Kidney tubule cell (primary cell): ENCODE measurements around the gene BYSL.
A peak's percentile ranks its signal among the peaks of the same experiment; 100 is the strongest.
"Not testable (repeated sequence)": the region's sequence is repeated elsewhere in the genome, so short reads cannot be mapped to it uniquely, and the experiment has no call there.

Experiments
- DNase-seq: peaks from one replicate; pipeline ENCODE4 v3.0.0-alpha.2; 2018; ENCODE audit warnings: low spot score

The BYSL gene

DNA sequence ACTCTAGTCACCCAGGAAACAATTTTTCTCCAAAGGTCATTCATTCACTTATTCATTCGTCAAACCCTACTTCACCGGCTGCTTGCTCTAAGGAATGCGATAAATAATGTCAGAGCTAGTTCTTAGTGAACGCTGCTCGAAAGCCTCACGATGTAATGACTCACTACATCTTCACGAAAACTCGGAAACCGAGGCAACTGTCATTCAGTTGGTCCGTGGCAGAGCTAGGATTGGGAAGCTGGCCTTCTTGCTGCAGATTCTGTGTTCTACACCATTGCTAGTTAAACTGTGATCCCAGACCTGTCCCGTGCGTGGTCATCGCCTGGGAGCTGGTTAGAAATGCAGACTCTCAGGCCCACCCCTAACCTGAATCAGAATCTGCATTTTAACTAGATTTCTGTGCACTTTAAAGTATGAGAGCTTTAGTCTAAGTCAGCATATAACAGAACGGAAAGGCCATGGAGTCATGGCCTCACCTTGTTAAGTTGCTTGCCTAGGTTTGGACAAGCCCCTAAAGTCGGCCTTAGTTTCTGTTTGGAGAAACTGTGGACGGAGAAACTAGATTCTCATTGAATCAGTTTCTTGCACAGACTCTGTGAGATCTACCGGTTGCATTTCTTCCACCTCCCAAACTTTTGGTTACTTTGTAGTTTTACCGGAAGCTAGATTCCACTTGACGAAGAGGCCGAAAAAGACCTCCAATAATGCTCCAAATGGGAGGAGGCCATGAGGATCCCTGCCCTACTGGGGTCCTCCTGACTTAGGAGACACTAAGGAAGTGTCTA is 21.0 kb downstream of the BYSL start:
- peak; percentile 95 for DNase-seq

DNA sequence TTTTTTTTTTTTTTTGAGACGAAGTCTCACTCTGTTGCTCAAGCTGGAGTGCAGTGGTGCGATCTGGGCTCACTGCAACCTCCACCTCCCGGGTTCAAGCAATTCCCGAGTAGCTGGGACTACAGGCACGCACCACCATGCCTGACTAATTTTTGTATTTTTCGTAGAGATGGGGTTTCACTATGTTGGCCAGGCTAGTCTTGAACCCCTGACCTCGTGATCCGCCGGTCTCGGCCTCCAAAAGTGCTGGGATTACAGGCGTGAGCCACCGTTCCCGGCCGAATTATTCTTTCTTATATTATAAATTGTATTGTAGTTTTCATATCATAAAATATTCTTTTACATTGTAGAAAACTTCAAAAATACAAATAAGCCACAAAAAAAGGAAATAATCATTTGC is 21.6 kb downstream of the BYSL start:
- DNase-seq: not testable (repeated sequence)

DNA sequence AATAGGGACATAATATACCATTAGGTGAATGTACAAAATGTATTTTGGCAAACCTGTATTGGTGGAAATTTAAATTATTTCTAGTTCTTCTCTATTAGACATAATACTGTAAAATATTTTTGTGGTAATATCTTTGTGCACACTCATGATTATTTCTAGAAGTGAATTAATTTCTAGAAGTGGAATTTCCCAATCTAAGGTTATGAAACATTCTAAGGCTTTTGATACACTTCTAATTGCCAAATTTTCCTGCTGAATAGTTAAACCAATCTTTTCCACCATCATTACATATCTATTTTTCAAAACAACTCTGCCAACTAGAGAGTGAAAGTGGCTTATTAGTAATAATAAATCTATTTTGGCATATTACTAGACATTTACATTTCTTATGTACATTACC is 22.2 kb downstream of the BYSL start:
- no peak for DNase-seq

DNA sequence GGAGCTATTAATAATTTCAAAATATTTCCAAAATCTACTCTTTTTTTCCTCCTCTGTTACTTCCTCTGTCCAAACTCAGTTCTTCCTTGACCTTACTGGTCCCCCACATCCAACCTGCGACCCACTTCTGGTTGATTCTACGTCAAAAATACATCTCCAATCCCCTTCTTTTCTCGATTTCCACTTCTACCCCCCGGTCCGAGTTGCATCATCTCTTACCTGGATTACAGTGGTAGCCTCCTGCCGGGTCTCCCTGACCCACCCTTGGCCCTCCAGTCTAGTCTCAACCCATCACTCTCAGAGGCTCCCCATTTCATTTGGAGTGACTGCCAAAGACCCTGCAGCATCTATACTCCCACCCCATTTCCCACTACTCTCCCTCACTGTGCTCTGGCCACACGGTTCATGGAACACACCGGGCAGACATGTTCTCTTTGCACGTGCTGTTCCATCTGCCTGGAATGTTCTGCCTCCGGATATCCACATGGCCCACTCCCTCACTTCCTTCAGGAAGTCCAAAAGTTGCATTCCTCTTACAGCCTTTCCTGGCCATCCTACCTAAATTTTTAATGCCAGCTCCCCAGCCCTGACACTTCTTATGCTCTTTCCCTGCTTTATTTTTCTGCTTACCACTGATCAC is 26.4 kb downstream of the BYSL start:
- DNase-seq: no peak

DNA sequence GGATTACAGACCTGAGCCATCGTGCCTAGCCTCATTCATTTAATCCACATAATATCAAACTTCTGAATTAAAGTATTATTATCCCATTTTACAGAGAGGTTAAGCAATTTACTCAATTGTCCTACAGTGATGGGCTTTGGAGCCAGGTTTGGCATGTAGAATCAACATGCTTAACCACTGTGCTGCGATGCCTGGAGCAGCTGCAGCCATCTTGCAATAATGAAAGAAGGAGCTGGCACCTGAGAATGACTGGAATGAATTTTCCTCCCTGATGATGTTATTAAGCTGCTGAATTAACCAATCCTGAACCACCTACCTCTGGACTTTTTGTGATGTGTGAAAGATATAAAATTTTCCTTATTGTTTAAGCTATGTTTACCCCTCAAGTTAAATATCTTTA is 33.4 kb downstream of the BYSL start:
- DNase-seq: no peak

DNA sequence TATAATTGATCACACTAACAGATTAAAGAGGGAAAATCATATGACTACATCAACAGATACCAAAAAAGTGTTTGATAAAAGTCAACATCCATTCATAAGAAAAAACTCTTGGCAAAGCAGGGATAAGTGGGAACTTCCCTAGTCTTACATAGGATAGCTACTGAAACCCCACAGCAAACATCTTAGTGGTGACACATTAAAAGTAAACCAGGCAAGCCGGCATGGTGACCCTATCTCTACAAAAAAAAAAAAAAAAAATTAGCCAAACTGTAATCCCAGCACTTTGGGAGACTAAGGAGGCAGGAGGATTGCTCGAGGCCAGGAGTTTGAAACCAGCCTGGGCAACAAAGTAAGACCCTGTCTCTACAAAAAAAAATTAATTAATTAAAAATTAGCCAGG is 34.1 kb downstream of the BYSL start:
- no peak for DNase-seq

DNA sequence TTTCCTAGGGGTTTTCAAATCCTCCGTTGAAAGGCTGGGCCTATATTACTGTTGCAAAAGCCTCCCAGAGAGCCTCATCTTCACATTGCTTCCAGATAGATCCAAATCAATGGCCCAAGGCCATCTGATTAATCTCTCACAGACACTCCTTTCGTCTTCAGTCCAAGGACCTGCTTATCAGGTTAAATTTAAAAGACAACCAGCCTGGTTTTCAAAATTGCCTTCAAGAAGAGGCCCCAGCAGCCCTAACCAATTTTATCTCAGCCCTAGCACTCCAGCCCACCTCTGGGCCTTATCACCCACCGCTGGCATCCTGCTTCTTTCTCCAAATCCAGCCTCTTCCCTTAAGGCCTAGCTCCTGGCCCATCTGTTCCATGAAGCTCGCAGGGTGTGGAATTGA is 35.8 kb downstream of the BYSL start:
- DNase-seq: no peak

DNA sequence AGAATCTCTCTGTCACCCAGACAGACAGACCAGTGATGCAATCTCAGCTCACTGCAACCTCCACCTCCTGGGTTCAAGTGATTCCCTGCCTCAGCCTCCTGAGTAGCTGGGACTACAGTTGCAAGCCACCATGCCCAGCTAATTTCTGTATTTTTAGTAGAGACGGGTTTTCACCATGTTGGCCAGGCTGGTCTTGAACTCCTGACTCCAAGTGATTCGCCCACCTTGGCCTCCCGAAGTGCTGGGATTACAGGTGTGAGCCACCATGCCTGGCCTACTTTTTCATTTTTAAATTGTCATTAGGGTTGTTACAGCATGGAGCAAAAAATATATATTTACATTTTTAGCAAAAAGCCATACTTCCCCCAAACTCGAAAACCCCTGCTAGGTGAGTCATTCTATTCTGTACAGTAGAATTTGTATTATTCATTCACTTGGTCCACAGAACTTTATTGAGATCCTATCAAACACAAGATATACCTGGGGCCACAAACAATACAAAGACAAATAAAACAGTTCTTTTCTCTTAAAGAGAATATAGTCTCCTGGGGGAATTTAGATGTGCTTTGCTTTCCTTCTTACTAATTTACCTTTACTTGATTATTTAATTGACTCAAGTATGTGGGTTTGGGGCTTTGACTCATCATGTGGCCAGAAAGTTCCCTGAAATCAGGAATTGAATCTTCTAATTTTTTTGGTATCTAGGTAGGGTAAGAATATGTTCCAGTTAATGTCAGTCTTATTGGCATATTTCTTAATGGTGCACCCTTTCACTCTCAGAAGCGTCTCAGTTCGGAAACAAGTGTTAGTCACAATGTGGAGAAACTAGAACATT is 36.9 kb downstream of the BYSL start:
- no peak for DNase-seq

DNA sequence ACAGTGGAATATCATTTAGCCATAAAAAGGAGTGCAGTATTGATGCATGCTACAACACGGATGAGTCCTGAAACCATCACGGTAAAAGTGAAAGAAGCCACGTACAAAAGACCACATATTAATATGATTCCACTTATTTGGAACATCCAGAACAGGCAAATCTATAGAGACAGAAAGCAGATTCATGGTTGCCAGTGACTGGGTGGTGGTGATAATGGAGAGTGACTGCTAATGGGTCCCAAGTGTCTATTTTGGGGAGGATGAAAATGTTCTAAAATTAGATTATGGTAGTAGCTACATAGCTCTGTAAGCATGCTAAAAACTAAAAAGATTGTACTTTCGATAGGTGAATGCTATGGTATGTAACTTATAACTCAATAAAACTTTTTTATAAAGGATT is 38.7 kb downstream of the BYSL start:
- DNase-seq: no peak

DNA sequence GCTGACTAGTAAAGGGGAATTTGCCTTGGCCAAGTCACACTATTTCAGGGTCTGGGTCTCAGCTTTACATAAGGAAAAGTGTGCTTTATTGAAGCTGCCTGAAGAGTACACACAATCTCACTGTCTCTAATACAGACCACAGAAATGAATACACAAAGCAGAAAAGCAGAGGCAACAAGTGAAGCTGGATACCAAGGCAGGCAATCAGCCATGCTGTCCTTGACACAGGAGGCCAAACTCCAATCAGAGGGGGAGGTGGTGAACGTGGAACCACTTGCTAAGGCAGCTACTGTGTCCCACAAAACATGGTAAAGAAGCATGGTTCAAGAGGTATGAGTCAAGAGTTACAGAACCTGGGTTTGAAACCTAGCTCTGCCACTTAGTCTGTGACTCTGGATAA is 42.1 kb downstream of the BYSL start:
- DNase-seq: no peak

DNA sequence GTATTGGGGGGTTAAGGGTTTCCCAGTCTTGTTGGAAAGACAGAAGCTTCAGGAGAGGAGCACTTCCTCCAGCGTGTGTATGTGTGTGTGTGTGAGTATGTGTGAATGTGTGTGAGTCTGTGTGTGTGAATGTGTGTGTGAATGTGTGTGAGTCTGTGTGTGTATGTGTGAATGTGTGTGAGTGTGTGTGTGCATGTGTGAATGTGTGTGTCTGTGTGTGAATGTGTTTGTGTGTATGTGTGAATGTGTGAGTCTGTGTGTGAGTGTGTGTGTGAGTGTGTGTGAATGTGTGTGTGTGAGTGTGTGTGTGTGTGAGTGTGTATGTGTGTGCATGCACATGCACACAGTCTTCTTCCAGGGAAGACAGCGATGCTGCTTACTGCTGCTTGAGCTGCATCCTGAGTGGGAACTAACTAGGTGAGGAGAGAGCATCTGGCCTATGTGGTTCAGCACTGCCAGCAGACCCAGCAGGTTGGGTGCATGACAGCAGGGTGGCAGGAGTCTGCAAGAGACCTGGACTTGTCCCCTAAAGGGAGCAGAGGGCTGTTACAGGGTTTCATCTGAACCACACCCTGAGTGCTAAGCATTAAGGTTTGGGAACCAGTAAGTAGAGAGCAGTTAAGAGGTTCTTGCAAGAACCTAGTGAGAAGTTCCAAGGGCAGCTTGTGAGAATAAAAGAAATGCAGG is 43.0 kb downstream of the BYSL start:
- no peak for DNase-seq

DNA sequence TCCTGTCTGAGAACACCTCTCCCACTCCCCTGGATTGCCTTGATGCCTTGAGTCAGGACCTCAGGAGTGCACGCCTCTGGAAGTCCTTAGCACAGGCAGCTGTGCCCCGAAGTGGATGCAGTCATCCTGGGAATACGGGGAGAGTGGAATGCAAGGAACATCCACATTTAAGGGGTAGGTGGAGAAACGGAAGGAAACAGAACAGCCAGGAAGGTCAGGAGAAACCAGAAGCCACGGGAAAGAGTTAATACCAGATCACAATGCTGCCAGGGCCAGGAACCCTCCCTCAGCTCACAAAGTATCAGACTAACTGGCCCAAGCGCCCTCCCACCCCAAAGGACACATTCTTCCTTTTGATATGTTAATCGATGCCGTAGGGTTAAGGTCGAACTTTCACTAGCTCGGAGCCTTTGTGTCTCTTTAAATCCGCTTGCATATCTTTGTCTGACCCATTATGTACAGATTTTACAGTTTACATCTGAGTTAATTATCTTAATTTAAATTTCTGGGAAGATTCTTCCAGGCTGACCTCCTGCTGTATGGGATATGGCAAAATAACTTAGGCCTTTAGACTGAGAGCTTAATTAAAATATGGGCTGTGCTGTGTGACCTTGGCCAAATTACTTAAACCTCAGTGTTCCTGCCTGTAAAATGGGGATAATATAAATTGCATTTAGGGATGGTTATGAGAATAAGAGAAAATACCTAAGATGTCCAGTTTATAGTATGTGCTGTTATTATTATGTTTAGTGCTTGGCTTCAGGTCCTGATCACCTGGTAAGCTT is 44.3 kb downstream of the BYSL start:
- DNase-seq: no peak

DNA sequence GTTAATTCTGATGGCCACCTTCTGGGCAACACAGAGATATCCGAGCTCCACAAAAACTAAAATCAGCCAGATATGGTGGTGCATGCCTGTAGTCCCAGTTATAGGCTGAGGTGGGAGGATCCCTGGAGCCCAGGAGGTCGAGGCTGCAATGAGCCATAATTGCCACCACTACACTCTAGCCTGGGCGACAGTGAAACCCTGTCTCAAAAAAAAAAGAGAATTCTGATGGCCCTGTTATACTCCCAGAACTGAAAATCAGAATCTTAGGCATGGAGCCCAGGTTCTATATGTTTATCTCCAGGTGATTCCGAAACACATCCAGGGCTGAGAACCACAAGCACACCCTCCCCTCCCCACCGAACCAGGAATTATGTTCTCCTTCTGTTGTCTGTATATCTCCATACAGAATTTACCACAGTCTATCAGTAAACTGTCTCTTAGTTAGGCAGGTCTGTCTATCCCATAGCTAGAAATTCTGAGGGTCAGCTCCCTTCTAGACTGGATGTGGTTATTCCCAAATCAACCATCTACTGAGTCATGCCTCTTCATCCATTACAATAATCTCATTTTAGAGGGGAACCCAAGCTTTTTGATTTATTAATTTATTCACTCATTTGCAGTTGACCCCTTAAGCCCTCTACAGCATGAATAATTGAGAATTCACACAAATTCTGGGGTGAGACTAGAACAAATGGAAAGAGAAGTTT is 45.1 kb downstream of the BYSL start:
- DNase-seq: peak; percentile 53

DNA sequence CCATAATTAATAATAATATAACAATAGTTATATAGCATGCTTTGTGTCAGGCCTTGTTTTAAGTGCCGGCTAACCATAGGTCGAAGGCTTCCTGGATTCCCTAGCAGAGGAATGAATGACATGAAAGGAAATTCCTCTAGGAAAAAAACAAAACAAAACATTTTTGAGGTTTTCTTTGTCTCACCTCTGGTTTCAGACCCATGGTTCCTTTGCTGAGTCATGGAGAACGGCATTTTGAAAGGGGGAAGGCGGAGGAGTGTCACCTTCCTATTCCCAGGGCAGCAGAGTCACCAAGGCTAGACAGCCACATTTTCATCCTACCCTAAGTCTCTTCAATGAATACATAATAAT is 45.6 kb downstream of the BYSL start:
- DNase-seq: peak; percentile 95

DNA sequence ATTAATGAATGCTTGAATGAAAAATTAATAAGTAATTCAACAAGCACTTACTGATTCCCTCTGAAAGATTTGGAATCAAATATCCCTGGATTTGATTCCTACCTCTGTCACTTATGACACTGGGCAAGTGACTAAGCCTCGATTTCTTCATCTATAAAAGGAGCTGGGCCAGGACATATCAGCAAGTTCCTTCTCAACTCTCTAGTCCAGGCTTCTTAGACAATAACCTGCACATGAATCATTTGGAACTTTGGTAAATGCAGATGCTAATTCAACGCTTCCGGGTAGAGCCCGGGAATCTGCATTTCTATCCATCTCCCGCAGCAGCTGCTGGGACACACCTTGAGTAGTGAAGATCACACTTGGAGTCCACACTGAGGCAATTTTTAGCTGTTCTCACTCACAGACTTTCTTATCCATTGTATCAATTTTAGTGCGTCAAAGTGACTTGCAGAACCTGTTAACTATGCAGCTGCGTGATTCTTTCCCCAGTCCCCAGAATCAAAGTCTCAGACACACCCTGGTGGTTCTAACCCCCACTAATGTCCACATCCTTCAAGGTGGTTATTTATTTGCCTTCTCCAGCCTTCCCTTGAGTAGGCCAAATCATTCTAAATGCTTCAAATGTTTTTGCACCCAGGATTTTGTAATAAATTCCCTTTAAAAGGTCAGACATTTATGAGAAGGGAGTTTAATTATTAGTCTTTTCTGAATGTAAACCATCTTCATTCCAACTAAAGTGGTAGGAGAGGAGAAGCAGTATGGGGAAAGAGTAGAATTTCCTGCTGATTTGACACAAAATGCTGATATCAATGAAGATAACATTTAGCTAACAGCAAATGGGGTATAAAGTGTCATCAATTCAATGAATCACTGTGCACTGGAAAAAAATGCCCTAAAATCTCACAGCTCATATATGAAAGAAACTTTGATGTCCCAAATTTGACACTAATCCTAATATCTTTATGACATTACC is 46.3 kb downstream of the BYSL start:
- DNase-seq: peak; percentile 65

DNA sequence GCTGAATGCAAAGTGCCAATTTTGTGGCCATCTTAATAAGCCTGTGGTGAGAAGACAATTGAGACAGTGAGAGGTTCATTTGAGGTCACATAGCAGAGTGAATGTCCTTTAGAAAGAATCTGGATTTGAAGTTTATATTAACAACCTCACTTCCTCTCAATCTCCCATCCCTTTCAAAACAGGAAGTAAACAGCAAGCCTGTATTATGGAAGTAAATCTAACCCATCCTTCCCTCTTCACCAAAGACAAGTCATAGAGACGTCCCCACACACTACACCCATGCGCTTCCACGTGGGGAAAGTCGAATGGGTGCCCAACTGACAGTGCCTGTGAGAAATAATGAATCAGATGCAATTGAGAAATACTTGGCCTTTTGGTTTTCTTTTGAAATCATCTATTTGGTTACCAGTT is 49.1 kb downstream of the BYSL start:
- DNase-seq: peak; percentile 16

DNA sequence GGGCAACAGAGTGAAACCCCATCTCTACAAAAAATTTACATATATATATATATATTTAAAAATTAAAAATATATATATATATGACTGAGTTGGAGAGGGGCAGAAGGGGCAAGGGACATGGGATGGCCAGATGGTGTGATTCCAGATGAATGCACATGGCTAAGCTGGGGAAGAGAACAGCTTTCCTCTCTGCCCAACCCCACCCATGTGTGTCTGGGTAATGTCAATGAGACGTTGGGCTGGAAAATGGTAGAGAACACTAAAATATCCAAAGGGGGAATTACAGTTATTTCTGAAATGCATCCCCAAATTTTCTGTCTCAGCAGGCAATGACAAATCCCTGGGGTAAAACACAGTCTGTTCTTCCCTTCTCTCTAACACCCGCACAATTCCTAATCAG is 51.5 kb downstream of the BYSL start:
- no peak for DNase-seq

DNA sequence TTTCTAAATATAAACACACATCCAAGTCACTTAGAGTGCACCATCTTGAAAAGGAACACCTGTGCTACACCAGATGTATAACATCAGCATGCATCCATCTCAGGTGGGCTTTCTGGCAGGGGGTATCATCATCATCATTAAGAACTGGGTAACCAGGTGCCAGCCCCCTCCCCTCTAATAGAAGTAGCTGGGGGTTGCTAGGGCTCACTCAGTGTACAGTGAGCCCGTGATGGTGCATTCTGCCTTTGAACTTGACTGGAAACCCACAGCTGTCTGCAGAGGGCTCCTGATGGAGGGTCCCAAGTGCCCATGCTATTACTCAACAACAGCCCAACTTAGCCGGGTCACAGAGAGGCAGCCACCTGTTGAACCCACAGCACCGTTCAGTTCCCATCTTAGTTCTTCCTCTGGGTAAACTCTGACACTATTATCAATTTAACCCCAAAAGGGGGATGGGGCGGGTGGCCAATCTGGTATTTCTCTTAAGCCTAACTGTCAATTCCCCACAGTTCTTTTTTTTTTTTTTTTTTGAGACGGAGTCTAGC is 53.1 kb downstream of the BYSL start:
- no peak for DNase-seq

DNA sequence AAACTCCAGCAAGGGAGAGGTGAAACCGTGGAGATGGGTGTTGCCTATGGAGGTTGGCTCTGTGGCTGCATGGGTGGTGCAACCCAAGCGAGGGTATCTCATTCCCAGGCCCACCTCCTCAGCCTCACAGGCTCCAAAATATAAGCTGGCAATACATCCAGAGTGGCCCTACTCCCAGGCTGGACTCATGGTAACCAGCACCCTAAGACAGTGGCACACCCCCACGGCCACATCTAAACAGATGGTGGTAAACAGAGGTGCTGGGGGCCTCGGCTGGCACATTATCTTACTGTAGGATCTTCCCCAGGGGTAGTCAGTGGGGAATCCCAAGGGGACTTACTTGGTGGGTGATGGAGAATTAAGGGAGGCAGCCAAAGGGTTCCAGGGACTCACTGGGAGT is 54.0 kb downstream of the BYSL start:
- no peak for DNase-seq
